B cell (primary cell): Measurements from ENCODE around the gene CREB5. TPM values are rescaled to one million over a fixed set of nuclear protein-coding genes. Genes with fewer than 3 reads are reported as not detected.

Source experiments
- ATAC-seq: fragments of 200-7000 bp; cut with Tn5 transposase; one replicate; pipeline ENCODE4 v1.10.0; 2021; ENCODE audit warnings: low read depth, mild to moderate bottlenecking, moderate number of reproducible peaks, moderate library complexity
- CTCF ChIA-PET: fragments of 350-600 bp; sonication (Branson Sonifier 250); formaldehyde crosslinking; loops from one replicate; lab custom pipeline; 2021; ENCODE audit warnings: antibody characterized with exemption, inconsistent platforms; lab: Charles Lee
- POLR2A ChIA-PET: fragments of 350-600 bp; sonication (Branson Sonifier 250); formaldehyde crosslinking; loops from one replicate; lab custom pipeline; 2021; ENCODE audit warnings: antibody characterized with exemption; lab: Charles Lee
- DNase-seq: peaks from one replicate; pipeline ENCODE4 v3.0.0; 2013
- H2AFZ ChIP-seq: 2 replicates; pipeline ENCODE4 v1.6.1; 2012; ENCODE audit warnings: mild to moderate bottlenecking, low read depth, low read length; ENCODE audit not compliant: insufficient read depth, poor library complexity, severe bottlenecking
- H3K27ac ChIP-seq, 2 donors: 1 replicate in 1 of 2; 2 replicates in 1 of 2; pipeline ENCODE4 v1.5.1; 2012 to 2013; ENCODE audit warnings: low read length in 2 of 2, mild to moderate bottlenecking in 2 of 2, moderate library complexity in 1 of 2
- H3K27me3 ChIP-seq, 4 experiments: fragments of 200-600 bp in 1 of 4; sonication (generic) in 1 of 4; replicated peaks in 1 of 4; 1 replicate in 2 of 4; 2 replicates in 2 of 4; pipeline versions ENCODE4 v1.6.1 to v1.7.0; 2013 to 2016; ENCODE audit warnings: low read length in 3 of 4, mild to moderate bottlenecking in 2 of 4, mixed read lengths in 1 of 4, moderate library complexity in 1 of 4; ENCODE audit not compliant: insufficient read depth in 4 of 4, control insufficient read depth in 3 of 4; ENCODE audit errors: control extremely low read depth in 1 of 4
- H3K36me3 ChIP-seq, 2 experiments: replicated peaks in 1 of 2; 1 replicate in 1 of 2; 2 replicates in 1 of 2; pipeline versions ENCODE4 v1.6.1 to v1.7.1; 2013; ENCODE audit warnings: low read length in 1 of 2; ENCODE audit not compliant: insufficient read depth in 2 of 2, control insufficient read depth in 1 of 2; ENCODE audit errors: control extremely low read depth in 1 of 2, extremely low read depth in 1 of 2
- H3K4me1 ChIP-seq, 2 donors: fragments of 200-600 bp in 1 of 2; sonication (generic) in 1 of 2; 1 replicate in 1 of 2; 2 replicates in 1 of 2; pipeline versions ENCODE4 v1.5.1 to v1.6.1; 2013 to 2017; ENCODE audit warnings: low read length in 2 of 2; ENCODE audit not compliant: control insufficient read depth in 2 of 2, insufficient read depth in 2 of 2
- H3K4me2 ChIP-seq: replicated peaks from 2 replicates; pipeline ENCODE3; 2012; ENCODE audit warnings: mild to moderate bottlenecking, low read depth, low read length; ENCODE audit not compliant: poor library complexity, severe bottlenecking
- H3K4me3 ChIP-seq, 5 experiments: fragments of 200-600 bp in 1 of 5; sonication (generic) in 1 of 5; 1 replicate in 3 of 5; 2 replicates in 2 of 5; pipeline versions ENCODE4 v1.5.1 to v1.7.0; 2011 to 2016; ENCODE audit warnings: low read length in 4 of 5, mild to moderate bottlenecking in 4 of 5, low read depth in 2 of 5, control low read depth in 1 of 5, moderate library complexity in 1 of 5; ENCODE audit not compliant: insufficient read depth in 1 of 5; ENCODE audit errors: control extremely low read depth in 1 of 5, extremely low read depth in 1 of 5
- H3K79me2 ChIP-seq: fragments of 200-600 bp; sonication (generic); one replicate; pipeline ENCODE4 v1.6.0; 2016; ENCODE audit warnings: low read length; ENCODE audit not compliant: control insufficient read depth, insufficient read depth
- H3K9ac ChIP-seq: fragments of 200-600 bp; sonication (generic); 2 replicates; pipeline ENCODE4 v1.6.1; 2017; ENCODE audit warnings: mild to moderate bottlenecking, low read length, moderate library complexity
- H3K9me3 ChIP-seq, 3 donors: one replicate each; pipeline versions ENCODE4 v1.6.1 to v1.7.1; 2013; ENCODE audit warnings: low read length in 2 of 3; ENCODE audit not compliant: control insufficient read depth in 2 of 3, insufficient read depth in 1 of 3; ENCODE audit errors: control extremely low read depth in 1 of 3
- H4K20me1 ChIP-seq: 2 replicates; pipeline ENCODE4 v1.6.0; 2012; ENCODE audit warnings: mild to moderate bottlenecking, low read length; ENCODE audit not compliant: insufficient read depth, control insufficient read depth, poor library complexity, severe bottlenecking
- H3K27ac Mint-ChIP-seq: one replicate; pipeline ENCODE4 v1.8.0; 2021; ENCODE audit warnings: mixed read lengths
- H3K27me3 Mint-ChIP-seq: one replicate; pipeline ENCODE4 v1.8.0; 2021; ENCODE audit warnings: mixed read lengths
- H3K4me1 Mint-ChIP-seq: one replicate; pipeline ENCODE4 v1.8.0; 2021; ENCODE audit warnings: mixed read lengths
- H3K4me3 Mint-ChIP-seq: one replicate; pipeline ENCODE4 v1.8.0; 2021; ENCODE audit warnings: mixed read lengths
- H3K9me3 Mint-ChIP-seq: one replicate; pipeline ENCODE4 v1.8.0; 2022; ENCODE audit warnings: mixed read lengths; ENCODE audit not compliant: insufficient read depth
- CTCF ChIP-seq: fragments of 200-600 bp; IDR thresholded peaks from one replicate; pipeline ENCODE4 v1.8.0; 2022; ENCODE audit warnings: antibody characterized with exemption, mild to moderate bottlenecking
- EZH2 ChIP-seq: IDR thresholded peaks from 2 replicates; pipeline ENCODE4 v1.6.1; 2012; ENCODE audit warnings: borderline replicate concordance, low read depth, mild to moderate bottlenecking, moderate library complexity, low read length; ENCODE audit not compliant: insufficient read depth, poor library complexity, severe bottlenecking
- WGBS: methylation state at CpG from one replicate; pipeline ENCODE4 v1.1.5; 2013; ENCODE audit warnings: missing lambda C conversion rate; ENCODE audit not compliant: insufficient coverage; 5-methylcytosine and 5-hydroxymethylcytosine counted together
- intact Hi-C: fragments of 100-400 bp; cut with micrococcal nuclease; formaldehyde crosslinking; loops from one replicate; pipeline ENCODE4 v1.10.0; 2022
- polyA plus RNA-seq: library from polyadenylated mRNA; depleted of rRNA; stranded (reverse); fragments of >200 nt; gene quantifications from 2 replicates; pipeline ENCODE4 v1.2.3, GENCODE V29; 2012
- total RNA-seq, 2 donors: library from RNA; stranded (reverse); fragments of 120-200 nt in 1 of 2; gene quantifications; 1 replicate in 1 of 2; 2 replicates in 1 of 2; pipeline versions ENCODE4 v1.2.3 to v1.2.4, GENCODE V29; 2013 to 2022

The CREB5 gene
- total and polyA plus RNA-seq, 2 donors (not counting 1 experiment from before 2014, with no cell fraction given), result 0.05 to 0.95 TPM

GRCh38 chr7:28570113-28570969 lies 158.0 kb downstream of the CREB5 start:
- H3K27me3 ChIP-seq, result peaks cover 0 to 7% (median 2%) of the 10 kb centered on the region in 4 experiments
- no peaks in the 10 kb centered on the region for H4K20me1 ChIP-seq
- Mint-ChIP-seq H3K4me3 (peak overlapping the region; percentile 5), H3K27ac (no peak overlapping the region), H3K27me3 (peaks cover 27% of the 10 kb centered on the region), H3K4me1 (peaks cover 36% of the 10 kb centered on the region), H3K9me3 (no peaks in the 10 kb centered on the region)
- ATAC-seq (peak; percentile 86), DNase-seq (peak; percentile 31)
- no peak overlapping the region for H2AFZ ChIP-seq
- intact Hi-C loops, result no loop called here
- no peak overlapping the region for H3K4me2 ChIP-seq
- no peak overlapping the region for H3K27ac ChIP-seq
- H3K4me3 ChIP-seq, result no peak overlapping the region
- ChIA-PET CTCF (no interaction called here), POLR2A (no interaction called here)
- H3K9ac ChIP-seq, result no peak overlapping the region
- peaks cover 21 to 27% of the 10 kb centered on the region in 2 donors for H3K4me1 ChIP-seq
- H3K79me2 ChIP-seq, result no peaks in the 10 kb centered on the region
- H3K36me3 ChIP-seq, result no peaks in the 10 kb centered on the region
- H3K9me3 ChIP-seq, result no peaks in the 10 kb centered on the region
- WGBS, result 19% methylated on average over 11 of the region's 13 CpGs
- TF ChIP-seq CTCF, result no peak

DNA sequence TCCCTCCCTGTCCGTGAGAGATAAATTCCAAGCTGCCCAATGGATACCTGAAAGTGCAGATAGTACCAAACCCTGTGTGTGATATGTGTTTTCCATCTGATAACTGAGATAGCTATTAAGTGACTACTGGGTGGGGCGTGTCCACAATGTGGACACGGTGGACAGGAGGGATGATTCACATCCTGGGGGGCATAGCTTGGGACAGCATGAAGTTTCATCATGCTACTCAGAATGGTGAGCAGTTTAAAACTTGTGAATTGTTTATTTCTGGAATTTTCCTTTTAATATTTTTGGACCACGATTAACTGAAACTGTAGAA lies 158.6 kb downstream of the CREB5 start:
- H3K36me3 ChIP-seq, result no peaks in the 10 kb centered on the region
- no peak overlapping the region for H3K4me2 ChIP-seq
- ATAC-seq (no peak), DNase-seq (no peak)
- H3K9ac ChIP-seq, result no peak overlapping the region
- intact Hi-C loops, result no loop called here
- Mint-ChIP-seq H3K4me1 (peaks cover 36% of the 10 kb centered on the region), H3K4me3 (no peak overlapping the region), H3K27me3 (peaks cover 32% of the 10 kb centered on the region), H3K27ac (no peak overlapping the region), H3K9me3 (no peaks in the 10 kb centered on the region)
- POLR2A ChIA-PET, result no interaction called here
- no peaks in the 10 kb centered on the region for H3K9me3 ChIP-seq
- TF ChIP-seq EZH2 (no peak), CTCF (no peak)
- no peaks in the 10 kb centered on the region for H3K79me2 ChIP-seq
- H3K27ac ChIP-seq, result no peak overlapping the region
- no peaks in the 10 kb centered on the region for H4K20me1 ChIP-seq
- H3K4me1 ChIP-seq, result peaks cover 21 to 27% of the 10 kb centered on the region in 2 donors
- peaks cover 0 to 7% (median 2%) of the 10 kb centered on the region in 4 experiments for H3K27me3 ChIP-seq
- CTCF ChIA-PET, result no interaction called here
- WGBS, result 93% methylated on average over 3 of the region's 4 CpGs
- no peak overlapping the region for H3K4me3 ChIP-seq
- no peak overlapping the region for H2AFZ ChIP-seq
